Measurements from ENCODE around the gene SYT15B.
"Not testable (repeated sequence)": the region's sequence is repeated elsewhere in the genome, so short reads cannot be mapped to it uniquely, and the experiment has no call there.

SYT15B gene

DNA sequence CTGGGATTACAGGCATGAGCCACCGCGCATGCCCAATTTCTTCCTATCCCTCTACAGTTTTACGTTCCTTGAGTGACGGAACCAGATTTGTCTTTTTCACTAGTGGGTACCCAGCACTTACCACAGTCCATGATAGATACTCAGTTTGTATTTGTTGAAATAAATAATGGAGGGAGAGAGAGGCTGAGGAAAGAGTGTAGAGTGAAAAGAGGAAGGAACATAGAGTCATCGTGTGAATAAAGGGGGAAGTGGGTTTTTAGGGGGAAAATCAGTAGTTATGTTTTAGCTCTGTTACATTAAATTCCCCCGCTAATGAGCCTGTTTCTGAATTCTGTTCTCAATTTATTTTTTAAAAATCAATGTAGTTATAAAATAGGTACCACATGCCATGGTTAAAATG, 37.7 kb downstream of the SYT15B start:
- not testable (repeated sequence) for DNase-seq (ENCODE audit: low read depth in 3 of 3)

DNA sequence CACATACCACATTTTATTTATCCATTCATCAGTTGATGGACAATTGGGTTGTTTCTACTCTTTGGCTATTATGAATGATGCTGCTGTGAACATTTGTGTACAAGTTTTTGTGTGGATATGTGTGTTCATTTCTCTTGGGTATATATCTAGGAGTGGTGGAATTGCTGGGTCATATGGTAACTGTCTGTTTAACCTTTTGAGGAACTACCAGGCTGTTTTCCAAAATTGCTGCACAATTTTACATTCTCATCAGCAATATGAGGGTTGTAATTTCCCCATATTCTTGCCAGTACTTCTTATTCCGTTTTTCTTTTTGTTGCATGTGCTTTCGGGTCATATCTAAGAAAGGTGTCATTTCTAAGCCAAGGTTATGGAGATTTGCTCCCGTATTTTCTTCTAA, 38.3 kb downstream of the SYT15B start:
- not testable (repeated sequence) for DNase-seq (ENCODE audit: low read depth in 3 of 3)

DNA sequence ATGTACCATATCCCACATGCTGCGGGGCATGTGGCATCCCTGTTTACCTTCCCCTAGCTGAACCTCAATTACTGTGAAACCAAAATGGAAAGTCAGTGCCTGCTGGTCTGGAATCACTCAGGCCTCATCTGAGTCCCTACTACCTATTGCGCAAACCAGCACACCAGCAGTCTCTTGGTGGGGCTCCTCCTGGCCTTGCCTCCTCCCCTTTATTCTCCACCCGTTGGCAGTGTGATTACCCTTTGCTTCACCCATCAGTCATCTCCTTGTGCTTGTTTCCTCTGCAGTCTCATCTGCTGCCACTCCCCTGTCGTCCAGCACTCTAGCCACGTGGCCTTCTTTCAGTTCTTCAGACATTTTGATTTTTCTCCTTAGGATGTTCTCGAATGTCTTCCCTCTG, 39.3 kb downstream of the SYT15B start:
- DNase-seq (ENCODE audit: low read depth in 3 of 3) = not testable (repeated sequence)

DNA sequence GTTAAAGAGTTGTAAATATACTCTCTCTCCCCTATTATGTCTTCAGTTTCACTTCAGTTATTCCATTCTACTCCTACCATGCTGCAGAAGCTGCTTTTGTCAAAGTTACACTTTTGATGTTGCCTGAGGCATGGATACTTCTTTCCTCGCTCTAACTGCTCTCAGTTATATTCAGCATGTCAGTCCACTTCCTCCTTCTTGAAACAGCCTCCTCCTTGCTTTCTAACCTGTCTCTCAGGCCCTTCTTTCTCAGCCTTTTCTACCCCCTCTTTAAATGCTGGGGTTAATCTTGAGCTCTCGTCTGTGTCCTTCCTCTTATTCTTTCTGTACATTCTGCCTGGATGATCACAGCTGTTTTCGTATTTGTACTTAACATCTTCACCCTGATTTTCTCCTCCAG, 40.0 kb downstream of the SYT15B start:
- DNase-seq (ENCODE audit: low read depth in 3 of 3) = not testable (repeated sequence)

DNA sequence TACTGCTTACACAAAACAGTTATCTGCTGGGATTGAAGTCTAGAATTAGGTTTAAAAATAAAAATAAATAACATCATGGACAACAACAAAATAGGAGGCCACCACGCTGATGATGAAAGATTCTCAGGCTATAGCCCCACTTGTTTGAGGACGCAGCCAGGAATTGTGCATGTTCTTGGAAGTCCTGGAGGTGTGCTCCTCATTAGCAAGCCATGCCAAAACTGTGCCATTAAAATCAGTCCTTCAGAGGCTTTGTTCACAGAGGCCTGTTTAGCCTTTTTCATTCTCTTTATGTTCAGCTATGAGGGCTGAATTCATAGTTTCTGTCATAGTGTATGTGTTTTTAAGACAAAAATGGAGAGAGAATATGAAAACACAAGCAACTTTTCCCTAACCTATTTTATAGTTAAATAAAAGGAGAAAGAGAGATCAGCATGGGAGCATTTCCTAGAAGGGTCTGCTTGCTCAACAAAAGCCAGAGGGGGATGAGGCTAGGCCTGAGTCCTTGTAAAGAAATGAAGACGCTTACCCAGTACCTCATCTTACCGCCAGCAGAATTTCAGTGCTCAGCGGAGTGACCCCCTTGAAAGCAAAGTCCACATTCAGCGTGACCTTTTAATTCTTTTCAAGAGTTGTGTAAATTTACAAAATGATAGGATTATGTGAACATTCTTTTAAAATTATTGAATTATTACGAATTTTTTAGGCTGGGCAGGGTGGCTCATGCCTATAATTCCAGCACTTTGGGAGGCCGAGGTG, 46.2 kb downstream of the SYT15B start:
- not testable (repeated sequence) for DNase-seq (ENCODE audit: low read depth in 3 of 3)
